Inferior parietal cortex (tissue), 1 donor: ENCODE measurements around the gene KRTAP10-5.
"Not testable (repeated sequence)": the region's sequence is repeated elsewhere in the genome, so short reads cannot be mapped to it uniquely, and the experiment has no call there.

Source experiments
- DNase-seq: peaks from one replicate; pipeline ENCODE4 v3.0.0-alpha.2; 2016; ENCODE audit errors: extremely low spot score

KRTAP10-5 gene

DNA sequence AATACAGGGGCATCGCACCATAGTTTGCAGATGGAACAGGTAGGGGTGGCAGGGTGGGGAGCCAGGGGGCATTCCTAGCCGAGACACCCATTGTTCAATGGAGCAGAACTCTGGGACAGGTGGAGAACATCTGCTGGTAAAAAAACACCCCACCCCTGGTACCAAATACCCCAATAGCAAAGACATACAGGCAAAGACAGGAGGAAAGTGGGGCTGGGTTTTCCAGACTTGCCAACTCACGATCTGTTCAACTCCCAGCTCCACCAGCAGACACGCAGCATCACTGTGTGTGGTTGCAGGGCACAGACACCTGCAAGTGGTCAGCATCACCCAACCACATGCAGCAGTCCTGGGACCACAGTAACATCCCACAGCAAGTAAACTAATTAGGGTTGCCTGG is 31.1 kb upstream of the KRTAP10-5 start:
- DNase-seq, result no peak

DNA sequence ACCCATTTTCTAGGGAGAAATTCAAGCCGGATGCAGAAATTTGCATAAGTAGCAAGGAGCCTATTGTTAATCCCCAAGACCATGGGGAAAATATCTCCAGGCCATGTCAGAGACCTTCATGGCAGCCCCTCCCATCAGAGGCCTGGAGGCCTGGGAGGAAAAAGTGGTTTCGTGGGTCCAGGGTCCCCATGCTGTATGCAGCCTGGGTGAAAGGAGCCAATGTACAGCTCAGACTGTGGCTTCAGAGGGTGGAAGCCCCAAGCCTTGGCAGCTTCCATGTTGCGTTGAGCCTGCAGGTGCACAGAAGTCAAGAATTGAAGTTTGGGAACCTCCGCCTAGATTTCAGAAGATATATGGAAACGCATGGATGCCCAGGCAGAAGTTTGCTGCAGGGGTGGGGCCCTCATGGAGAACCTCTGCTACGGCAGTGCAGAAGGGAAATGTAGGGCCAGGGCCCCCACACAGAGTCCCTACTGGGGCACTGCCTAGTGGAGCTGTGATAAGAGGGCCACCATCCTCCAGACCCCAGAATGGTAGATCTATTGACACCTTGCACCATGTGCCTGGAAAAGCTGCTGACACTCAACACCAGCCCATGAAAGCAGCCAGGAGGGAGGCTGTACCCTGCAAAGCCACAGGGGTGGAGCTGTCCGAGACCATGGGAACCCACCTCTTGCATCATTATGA is 29.9 kb upstream of the KRTAP10-5 start:
- DNase-seq, result not testable (repeated sequence)

DNA sequence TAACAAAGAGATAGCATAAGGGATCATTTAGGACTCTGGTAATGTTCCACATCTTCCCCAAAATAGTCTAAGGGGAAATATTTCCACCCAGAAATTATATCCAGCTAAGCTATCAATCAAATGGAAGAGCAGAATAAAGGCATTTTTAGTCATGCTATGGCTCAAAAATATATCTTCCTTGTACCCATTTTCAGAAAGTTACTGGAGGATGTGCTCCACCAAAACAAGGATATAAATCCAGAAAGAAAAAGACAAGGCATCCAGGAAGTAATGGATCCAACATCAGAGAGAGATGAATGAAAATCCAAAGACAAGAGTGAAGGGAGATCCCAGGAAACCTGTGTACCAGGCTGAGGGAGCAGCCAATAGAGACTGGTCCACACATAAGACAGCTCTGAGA is 28.8 kb upstream of the KRTAP10-5 start:
- no peak for DNase-seq

DNA sequence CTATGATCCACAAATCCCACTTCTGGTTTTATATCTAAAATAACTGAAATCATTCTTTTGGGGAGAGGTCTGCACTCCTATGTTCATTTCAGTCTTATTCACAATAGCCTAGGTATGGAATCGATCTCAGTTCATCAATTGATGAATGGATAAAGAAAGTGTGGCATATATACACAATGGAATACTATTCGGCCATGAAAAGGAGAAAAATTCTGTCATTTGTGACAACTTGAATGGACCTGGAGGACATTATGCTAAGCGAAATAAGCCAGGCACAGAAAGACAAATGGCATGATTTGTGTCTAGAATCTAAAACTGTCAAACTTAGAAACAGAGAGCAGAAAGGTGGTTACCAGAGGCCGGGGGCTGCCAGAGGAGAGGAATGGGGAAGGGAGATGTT is 26.1 kb upstream of the KRTAP10-5 start:
- DNase-seq, result no peak

DNA sequence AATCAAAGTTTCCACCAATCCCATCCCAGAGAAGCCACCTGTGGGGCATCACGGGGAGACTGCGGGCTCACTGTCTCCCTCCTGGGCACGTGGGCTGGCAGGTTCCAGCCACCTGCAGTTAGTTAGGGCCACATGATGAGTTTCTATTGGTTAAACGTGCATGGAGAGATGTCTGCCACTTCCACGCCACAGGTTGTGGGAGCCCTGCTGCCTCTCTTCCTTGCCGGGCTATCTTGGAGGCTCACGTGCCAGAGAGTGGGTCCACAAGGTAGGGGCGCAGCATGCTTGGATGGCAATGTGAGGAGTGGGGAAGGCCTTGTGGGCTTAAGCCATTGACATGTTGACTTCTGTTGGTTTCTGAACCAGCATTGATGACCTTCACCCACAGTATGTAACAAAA is 23.5 kb upstream of the KRTAP10-5 start:
- DNase-seq, result no peak

DNA sequence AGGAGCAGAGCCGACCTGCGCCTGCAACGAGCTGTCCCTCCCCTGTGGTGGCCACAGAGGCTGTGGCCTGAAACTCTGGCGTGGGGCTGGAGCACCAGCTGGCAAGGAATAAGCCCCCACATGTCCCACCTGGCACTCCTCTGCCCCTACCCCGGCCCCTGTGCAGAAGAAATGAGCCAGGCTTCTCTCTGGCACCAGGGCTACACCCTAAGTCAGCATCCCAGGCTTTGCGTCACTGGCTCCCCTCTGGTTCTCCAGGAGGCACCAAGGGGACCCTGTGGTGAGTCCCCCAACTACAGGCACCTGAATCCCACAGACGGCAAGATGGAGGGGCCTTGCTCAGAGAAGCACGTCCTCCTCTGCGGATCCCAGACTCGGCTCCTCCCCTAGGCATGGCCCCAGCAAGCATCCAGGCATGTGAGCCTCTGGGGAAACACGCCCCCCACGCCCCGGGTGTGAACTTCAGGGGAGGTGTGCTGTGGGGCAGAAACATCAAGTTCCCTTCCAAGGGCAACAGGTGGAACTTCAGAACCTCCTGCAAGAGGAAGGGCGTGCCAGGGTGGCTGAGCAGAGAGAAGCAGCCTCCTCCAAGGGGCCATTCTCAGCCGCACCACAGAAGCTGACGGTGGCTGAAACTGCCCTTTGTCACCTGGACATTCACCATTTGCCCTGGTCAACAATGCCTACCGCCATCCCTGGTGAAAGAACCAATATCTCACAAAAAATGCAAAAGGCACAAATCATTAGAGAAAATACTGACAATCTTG is 22.9 kb upstream of the KRTAP10-5 start:
- DNase-seq, result no peak

DNA sequence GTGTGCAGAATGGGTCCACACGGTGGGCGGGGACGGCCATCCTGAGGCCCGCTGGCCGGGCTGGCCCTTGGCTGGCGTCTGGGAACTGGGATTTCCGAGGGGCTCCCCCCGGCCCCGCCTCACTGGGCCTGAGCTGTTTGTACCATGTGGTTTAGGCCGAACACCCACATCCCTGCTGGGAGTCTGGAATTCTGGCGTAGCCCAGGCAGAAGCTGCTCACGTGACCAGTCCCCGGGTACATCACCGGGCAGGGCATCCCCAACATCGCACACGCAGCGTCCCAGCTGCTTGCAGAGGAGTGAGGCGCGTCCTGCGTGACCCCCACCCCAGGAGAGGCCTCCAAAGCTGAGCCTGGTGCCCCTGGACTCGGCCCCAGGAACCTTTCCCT is 22.1 kb upstream of the KRTAP10-5 start:
- no peak for DNase-seq

DNA sequence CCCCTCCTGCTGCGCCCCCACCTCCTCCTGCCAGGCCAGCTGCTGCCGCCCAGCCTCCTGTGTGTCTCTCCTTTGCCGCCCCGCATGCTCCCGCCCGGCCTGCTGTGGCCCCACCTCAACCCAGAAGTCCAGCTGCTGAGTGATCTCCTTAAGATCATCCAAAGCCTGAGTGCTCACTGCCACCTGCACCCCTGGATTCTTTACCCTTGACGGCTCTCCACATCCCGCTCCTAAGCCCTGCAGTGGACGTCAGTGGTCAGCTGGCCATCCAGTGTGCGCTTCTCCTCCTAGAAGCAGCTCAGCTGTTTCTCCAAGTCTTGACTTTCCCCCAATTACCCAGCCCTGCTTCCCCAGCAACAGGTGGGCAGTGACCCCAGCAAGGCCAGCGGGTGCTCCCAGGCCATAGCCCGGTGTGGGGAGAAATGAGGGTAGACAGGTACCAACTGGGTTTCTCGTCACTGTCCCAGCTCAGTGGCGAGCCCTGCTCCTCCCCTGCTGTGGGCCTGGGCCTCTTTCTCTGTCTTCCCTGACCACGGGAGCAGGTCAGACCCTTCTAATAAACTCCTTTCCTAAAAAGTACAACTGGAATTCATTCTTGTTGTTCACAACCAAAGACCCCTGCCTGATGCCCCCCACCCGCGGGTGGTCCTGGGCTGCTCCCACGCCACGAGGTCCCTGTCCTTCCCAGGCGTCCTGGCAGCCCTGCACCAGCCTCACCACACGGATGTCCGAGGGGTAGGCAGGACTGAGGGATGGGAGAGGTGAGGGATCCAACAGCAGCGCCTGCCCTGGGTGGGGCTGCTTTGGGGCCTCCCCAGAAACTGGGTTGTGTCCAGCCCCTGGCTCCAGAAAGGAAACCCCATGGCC is 21.4 kb upstream of the KRTAP10-5 start:
- DNase-seq, result no peak

DNA sequence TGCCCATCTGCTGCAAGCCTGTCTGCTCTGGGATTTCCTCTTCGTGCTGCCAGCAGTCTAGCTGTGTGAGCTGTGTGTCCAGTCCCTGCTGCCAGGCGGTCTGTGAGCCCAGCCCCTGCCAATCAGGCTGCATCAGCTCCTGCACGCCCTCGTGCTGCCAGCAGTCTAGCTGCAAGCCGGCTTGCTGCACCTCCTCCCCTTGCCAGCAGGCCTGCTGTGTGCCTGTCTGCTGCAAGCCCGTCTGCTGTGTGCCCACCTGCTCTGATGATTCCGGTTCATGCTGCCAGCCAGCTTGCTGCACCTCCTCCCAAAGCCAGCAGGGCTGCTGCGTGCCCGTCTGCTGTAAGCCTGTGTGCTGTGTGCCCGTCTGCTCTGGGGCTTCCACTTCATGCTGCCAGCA is 20.7 kb upstream of the KRTAP10-5 start:
- DNase-seq, result not testable (repeated sequence)

DNA sequence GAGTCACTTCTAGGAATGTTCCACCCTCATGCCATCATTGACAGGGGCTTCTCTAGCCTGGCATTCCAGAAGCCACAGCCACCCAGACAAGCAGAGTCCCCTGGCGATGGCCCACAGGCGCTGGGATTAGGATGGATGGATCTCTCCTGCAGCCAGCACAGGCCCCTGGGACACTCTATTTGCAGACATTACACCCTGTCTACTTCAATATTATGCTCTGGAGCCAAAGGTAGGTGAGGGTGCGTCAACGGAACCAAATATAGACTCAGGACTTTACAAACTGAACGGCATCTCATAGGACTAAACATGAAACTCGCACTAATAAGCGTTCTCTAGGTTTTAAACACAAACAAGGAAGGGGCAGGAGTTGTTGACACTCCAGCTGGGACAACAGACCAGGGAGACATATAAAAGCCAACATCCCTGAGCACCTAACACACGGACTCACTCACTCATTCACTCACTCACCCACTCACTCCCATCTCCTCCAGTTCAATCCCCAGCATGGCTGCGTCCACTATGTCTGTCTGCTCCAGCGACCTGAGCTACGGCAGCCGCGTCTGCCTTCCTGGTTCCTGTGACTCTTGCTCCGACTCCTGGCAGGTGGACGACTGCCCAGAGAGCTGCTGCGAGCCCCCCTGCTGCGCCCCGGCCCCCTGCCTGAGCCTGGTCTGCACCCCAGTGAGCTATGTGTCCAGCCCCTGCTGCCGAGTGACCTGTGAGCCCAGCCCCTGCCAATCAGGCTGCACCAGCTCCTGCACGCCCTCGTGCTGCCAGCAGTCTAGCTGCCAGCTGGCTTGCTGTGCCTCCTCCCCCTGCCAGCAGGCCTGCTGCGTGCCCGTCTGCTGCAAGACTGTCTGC is 19.9 kb upstream of the KRTAP10-5 start, which contains the start of gene KRTAP10-7:
Gene KRTAP10-7 (plus strand): TSS at position 480 of the 861 bp plus-strand sequence. CDS start 25 bp downstream, at position 505.
- not testable (repeated sequence) for DNase-seq

DNA sequence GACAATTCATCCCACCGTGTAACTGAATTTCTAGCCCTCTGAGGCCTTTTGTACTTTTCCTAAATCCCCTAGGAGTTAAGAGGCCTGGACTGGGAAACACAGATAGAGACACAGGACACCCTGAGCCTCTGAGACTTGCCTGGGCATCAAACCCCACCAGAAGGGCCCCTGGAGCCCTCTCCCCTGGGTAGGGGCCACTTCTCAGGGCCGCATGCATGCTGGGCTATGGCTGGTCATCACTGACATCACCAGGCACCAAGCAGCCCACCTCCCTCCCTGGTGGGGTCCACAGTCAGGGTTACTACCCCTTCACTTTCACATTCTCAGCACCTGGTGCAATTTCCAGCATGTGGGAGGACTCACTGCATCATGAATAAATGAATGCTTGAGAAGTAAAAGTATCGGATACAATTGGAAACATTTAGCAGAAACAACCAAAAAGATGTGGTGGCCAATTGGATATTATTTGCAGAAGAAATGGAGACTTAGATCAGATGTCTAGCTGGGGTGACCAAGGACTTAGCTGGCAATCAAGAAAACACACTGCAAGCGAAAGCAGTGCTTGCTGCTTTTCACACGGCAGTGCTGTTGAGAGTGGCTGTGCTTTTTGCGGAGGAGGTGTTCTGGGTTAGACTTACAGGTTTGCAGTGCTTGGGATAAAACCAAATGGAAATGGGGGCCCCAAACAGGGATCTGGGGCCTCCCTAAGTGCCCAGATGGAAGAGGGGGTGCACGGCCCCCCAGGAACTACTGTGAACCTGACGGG is 19.0 kb upstream of the KRTAP10-5 start:
- DNase-seq, result no peak

DNA sequence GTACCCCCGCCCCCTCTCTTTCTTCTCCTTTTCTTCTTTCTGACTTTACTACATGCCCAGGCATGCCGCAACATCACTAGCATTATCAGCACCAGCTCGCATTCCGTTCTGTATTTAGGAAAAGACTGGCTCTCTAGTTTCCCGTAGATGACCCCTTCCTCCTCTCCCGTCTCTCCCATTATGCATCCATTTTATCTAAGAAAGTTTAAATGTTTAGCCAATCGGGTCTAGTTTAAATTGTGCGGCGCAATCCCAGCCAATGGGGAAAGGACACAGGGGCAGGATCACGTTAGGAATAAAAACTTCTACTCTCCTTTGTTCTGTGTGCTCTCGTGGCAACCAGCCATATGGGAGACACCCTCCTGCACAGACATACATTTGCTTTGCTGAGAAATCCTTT is 17.7 kb upstream of the KRTAP10-5 start:
- no peak for DNase-seq

DNA sequence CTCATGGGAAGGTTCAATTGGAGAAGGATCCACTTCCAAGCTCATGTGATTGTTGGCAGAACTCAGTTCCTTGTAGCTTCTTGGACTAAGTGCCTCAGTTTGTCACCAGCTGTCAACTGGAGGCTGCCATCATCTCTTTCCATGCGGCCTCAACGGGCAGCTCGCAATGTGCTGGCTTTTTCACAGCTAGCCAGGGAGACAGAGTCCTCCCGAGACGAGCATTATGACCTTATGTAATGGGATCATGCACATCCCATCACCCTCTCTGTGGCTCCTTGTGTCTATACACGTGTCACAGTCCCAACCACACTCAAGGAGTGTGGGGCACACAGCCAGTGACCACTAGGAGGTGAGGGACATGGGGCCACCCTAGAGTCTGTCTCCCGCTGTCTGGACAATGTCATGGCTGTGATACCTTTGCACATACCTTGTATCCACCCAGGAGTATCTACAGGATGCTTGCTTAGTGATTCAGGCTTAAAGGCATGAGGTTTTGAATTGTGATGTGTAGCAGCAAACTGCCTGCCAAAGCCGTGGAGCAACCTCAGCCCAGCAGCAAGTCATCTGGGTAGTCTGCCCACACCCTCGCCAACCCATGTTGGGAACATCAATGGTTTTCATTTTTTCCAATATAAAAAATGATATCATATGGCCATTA is 15.8 kb upstream of the KRTAP10-5 start:
- no peak for DNase-seq

DNA sequence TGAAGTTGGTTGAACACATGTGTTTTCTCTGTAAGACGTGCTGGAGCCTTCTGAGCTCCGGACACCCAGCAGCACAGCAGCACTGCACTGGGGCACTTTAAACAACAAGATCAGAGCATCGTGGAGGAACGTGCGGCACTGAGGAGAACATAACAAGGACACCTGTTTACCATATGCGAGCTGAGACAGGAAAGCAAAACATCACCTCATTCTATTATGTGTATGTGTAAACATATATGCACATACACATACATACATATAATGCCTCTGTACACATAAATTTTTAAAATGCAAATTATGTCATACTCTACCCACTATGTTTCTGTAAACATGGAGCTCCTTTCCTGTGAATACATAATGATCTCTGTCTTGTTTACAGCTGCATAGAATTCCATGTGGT is 15.1 kb upstream of the KRTAP10-5 start:
- DNase-seq, result no peak

DNA sequence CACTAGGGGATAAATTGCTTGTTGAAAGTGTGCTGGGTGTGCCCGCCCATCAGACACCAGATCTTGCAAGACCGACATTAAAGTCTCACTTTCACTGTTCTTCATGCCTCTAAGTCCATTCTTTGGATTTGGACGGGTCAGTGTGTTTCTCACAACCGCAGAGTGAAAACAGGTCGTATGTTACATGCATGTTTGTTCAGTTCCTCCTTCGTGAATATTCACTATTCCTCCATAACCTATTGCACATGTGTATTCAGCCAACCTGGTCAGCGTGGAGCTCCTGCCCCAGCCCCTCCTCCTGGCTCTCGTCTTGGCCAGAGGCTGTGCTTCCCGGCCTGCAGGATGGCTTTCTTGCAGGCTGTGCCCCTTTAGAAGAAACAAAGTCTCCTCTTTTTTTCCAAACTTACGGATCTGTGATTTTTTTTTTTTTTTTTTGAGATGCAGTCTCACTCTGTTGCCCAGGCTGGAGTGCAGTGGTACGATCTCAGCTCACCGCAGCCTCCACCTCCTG is 14.1 kb upstream of the KRTAP10-5 start:
- no peak for DNase-seq

DNA sequence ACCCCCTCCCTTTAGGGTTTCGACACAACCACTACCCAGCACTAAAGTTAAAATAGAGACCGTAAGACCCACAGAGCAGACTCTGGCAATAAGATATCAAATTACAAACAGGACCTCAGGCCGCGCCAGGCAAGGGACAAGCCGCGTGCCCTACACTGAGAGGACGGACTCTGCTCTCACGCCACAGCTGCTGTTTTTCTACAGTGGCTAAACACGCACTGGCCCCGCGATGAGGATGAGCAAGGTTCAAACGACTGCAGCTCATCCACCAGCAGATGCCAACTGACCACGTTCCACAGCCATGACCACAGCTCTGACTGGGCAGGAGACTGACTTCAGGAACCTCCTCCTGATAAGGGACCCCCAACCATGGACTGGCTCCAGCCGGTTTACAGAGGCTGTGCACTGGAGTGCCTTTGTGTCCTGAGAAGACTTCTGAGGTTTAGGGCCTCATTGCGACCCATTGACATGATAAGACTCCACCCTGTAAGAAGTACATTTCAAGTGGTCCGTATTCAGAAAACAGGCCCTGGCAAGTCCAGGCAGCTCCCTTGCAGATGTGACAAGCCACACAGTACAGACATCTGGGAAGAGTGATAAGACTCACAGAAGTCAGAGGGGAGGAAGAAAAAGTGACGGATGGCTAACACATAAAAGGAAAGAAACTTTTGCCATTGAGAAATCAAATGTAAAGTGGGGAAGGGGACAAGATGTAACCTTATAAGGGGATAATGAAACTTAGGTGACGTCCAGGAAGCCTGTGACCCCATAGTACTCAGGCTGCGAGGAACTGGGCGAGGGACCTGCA is 13.4 kb upstream of the KRTAP10-5 start:
- DNase-seq, result peak; percentile 27

DNA sequence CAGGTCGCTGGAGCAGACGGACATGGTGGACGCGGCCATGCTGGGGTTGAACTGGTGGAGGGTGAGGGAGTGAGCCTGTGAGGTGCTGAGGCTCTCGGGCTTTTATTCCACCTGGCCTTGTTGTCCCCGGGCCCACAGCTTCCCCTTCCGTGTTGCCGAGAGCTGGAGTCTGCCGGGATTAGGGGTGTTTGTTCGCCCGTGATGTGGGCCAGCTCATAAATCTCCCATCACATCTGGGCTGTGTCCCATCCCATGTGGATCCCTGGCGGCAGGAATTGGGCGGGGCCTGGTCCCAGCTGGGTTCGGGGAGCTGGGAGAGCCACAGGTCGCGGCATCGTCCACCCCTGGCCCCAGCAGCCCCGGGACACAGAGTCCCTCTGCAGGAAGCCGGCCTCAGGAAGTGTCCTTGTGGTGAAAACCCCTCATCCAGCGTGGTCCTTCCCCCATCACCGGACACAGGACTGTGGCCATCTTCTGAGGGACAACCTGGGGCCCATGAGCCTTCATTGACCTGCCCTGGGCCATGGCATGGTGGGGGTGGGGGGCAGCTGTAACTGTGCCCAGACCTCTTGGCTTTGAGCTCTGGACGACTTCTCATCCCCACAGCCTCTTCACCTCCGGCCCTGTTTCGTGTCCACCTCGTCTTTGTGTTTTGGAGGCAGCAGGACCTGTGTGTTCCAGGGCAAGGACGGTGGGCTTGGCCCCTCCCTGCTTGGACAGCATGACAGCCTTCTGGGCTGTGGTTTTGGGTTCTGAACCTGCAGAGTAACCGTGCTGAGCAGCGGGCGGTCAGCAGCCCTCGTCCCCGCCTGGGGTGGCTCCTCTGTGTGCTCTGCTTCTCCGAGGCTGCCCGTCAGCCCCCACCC is 12.3 kb upstream of the KRTAP10-5 start, which contains the start of gene KRTAP10-6:
Gene KRTAP10-6 (minus strand): TSS at position 60 of the 866 bp plus-strand sequence. CDS start 21 bp downstream, at position 39.
- DNase-seq, result no peak

DNA sequence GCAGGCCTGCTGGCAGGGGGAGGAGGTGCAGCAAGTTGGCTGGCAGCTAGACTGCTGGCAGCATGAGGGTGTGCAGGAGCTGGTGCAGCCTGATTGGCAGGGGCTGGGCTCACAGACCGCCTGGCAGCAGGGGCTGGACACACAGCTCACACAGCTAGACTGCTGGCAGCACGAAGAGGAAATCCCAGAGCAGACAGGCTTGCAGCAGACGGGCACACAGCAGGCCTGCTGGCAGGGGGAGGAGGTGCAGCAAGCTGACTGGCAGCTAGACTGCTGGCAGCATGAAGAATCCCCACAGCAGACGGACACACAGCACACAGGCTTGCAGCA is 11.4 kb upstream of the KRTAP10-5 start:
- not testable (repeated sequence) for DNase-seq
